PC-9 (cell line): ENCODE data around the gene NPFFR2. TPM values are rescaled to one million over a fixed set of nuclear protein-coding genes. Genes with fewer than 3 reads are reported as not detected.

Experiments used
- BruUV-seq: library from RNA; stranded (reverse); fragments of 400-500 nt; replicated peaks from 2 replicates; lab custom pipeline; 2021; lab: Mats Ljungman, UMichigan
- CTCF ChIA-PET: fragments of 300-600 bp; sonication (Branson Sonifier 250); formaldehyde crosslinking; loops from one replicate; lab custom pipeline; 2022; ENCODE audit warnings: antibody characterized with exemption; lab: Charles Lee
- POLR2A ChIA-PET: fragments of 300-600 bp; sonication (Branson Sonifier 250); formaldehyde crosslinking; loops from one replicate; lab custom pipeline; 2022; ENCODE audit warnings: antibody characterized with exemption; ENCODE audit not compliant: unreplicated experiment; lab: Charles Lee
- DNase-seq, 2 experiments: peaks; one replicate each; pipeline versions ENCODE4 v3.0.0 to v3.0.0-alpha.2; 2015 to 2022; ENCODE audit warnings: mixed read lengths in 1 of 2
- H2AFZ ChIP-seq: fragments of 200-600 bp; sonication (generic); 2 replicates; pipeline ENCODE4 v1.8.1; 2017; ENCODE audit warnings: antibody characterized with exemption
- H3F3A ChIP-seq: fragments of 200-600 bp; sonication (generic); 2 replicates; pipeline ENCODE4 v1.8.1; 2017; ENCODE audit warnings: antibody characterized with exemption, mild to moderate bottlenecking, low read depth; ENCODE audit not compliant: insufficient read depth
- H3K27ac ChIP-seq: fragments of 200-600 bp; sonication (generic); 2 replicates; pipeline ENCODE4 v1.6.1; 2016; ENCODE audit warnings: mixed run types
- H3K27me3 ChIP-seq: fragments of 200-600 bp; sonication (generic); 2 replicates; pipeline ENCODE4 v1.6.1; 2016; ENCODE audit warnings: low read depth, mixed run types; ENCODE audit not compliant: insufficient read depth
- H3K36me3 ChIP-seq: fragments of 200-600 bp; sonication (generic); 2 replicates; pipeline ENCODE4 v1.6.1; 2016; ENCODE audit warnings: low read depth, mixed run types
- H3K4me1 ChIP-seq: fragments of 200-600 bp; sonication (generic); replicated peaks from 2 replicates; pipeline ENCODE4 v1.6.1; 2016; ENCODE audit warnings: mixed run types; ENCODE audit not compliant: insufficient read depth
- H3K4me2 ChIP-seq: fragments of 200-600 bp; sonication (generic); 2 replicates; pipeline ENCODE4 v1.6.1; 2017; ENCODE audit warnings: mixed run types
- H3K4me3 ChIP-seq: fragments of 200-600 bp; sonication (generic); 2 replicates; pipeline ENCODE4 v1.6.1; 2016; ENCODE audit warnings: mixed run types
- H3K79me2 ChIP-seq: fragments of 200-600 bp; sonication (generic); 2 replicates; pipeline ENCODE4 v1.6.1; 2017; ENCODE audit warnings: low read depth, mixed run types
- H3K9me2 ChIP-seq: fragments of 200-600 bp; sonication (generic); 2 replicates; pipeline ENCODE4 v1.8.1; 2017; ENCODE audit warnings: mild to moderate bottlenecking; ENCODE audit not compliant: insufficient read depth
- H3K9me3 ChIP-seq: fragments of 200-600 bp; sonication (generic); 2 replicates; pipeline ENCODE4 v1.8.1; 2016; ENCODE audit warnings: low read depth; ENCODE audit not compliant: insufficient read depth
- H4K20me1 ChIP-seq: fragments of 200-600 bp; sonication (generic); 2 replicates; pipeline ENCODE4 v1.8.1; 2017; ENCODE audit not compliant: insufficient read depth
- CTCF ChIP-seq: fragments of 200-600 bp; sonication (generic); conservative IDR thresholded peaks from 2 replicates; pipeline ENCODE4 v1.6.1; 2017; ENCODE audit warnings: mixed run types, antibody characterized with exemption, mild to moderate bottlenecking, moderate library complexity
- EZH2 ChIP-seq: fragments of 200-600 bp; sonication (generic); IDR thresholded peaks from 2 replicates; pipeline ENCODE4 v1.8.0; 2017; ENCODE audit warnings: antibody characterized with exemption, low read depth
- intact Hi-C: fragments of 100-400 bp; cut with micrococcal nuclease; formaldehyde crosslinking; loops from one replicate; pipeline ENCODE4 v1.10.0; 2022; ENCODE audit not compliant: unreplicated experiment
- total RNA-seq: library from RNA; stranded (reverse); gene quantifications from 2 replicates; pipeline ENCODE4 v1.2.3, GENCODE V29; 2021

Gene NPFFR2
- total RNA-seq, 1 experiment from 2014 or later: not detected

- Histone ChIP-seq H3K36me3 (no peaks in the 10 kb centered on the region), H3K27me3 (no peaks in the 10 kb centered on the region), H3F3A (no peaks in the 10 kb centered on the region), H2AFZ (no peak overlapping the region), H3K4me1 (no peaks in the 10 kb centered on the region), H3K9me2 (no peaks in the 10 kb centered on the region), H3K4me2 (no peak overlapping the region), H3K4me3 (no peak overlapping the region), H3K27ac (no peak overlapping the region), H3K79me2 (no peaks in the 10 kb centered on the region), H3K9me3 (no peaks in the 10 kb centered on the region), H4K20me1 (no peaks in the 10 kb centered on the region)
- intact Hi-C loops: no loop called here
- no TSS peak for BruUV-seq
- no peak for TF ChIP-seq EZH2
- no peak for TF ChIP-seq CTCF
- DNase-seq: no peak
- POLR2A ChIA-PET: no interaction called here
- CTCF ChIA-PET: no interaction called here
Observed at GRCh38 chr4:71995297-71995696, 36.5 kb upstream of the NPFFR2 start.

- H3K9me3 ChIP-seq: no peaks in the 10 kb centered on the region
- POLR2A ChIA-PET: no interaction called here
- CTCF ChIA-PET: no interaction called here
- no peaks in the 10 kb centered on the region for H3K36me3 ChIP-seq
- no peaks in the 10 kb centered on the region for H3K27me3 ChIP-seq
- H2AFZ ChIP-seq: no peak overlapping the region
- no peak overlapping the region for H3K27ac ChIP-seq
- no peak for TF ChIP-seq CTCF
- TF ChIP-seq EZH2: no peak
- H3K9me2 ChIP-seq: no peaks in the 10 kb centered on the region
- BruUV-seq: no TSS peak
- intact Hi-C loops: no loop called here
- H4K20me1 ChIP-seq: no peaks in the 10 kb centered on the region
- no peak for DNase-seq
- no peak overlapping the region for H3K4me2 ChIP-seq
- H3F3A ChIP-seq: no peaks in the 10 kb centered on the region
- no peaks in the 10 kb centered on the region for H3K4me1 ChIP-seq
- no peaks in the 10 kb centered on the region for H3K79me2 ChIP-seq
- H3K4me3 ChIP-seq: no peak overlapping the region
Observed at GRCh38 chr4:72006586-72006985, 25.2 kb upstream of the NPFFR2 start.

- no TSS peak for BruUV-seq
- no peak overlapping the region for H3K4me3 ChIP-seq
- no peaks in the 10 kb centered on the region for H3K9me2 ChIP-seq
- no peak for TF ChIP-seq CTCF
- no peak for TF ChIP-seq EZH2
- H3F3A ChIP-seq: no peaks in the 10 kb centered on the region
- no peaks in the 10 kb centered on the region for H3K9me3 ChIP-seq
- ChIA-PET POLR2A (no interaction called here), CTCF (no interaction called here)
- no peak overlapping the region for H2AFZ ChIP-seq
- DNase-seq: no peak
- H3K4me1 ChIP-seq: no peaks in the 10 kb centered on the region
- no peaks in the 10 kb centered on the region for H3K27me3 ChIP-seq
- H3K27ac ChIP-seq: no peak overlapping the region
- no peaks in the 10 kb centered on the region for H3K36me3 ChIP-seq
- intact Hi-C loops: no loop called here
- H3K79me2 ChIP-seq: no peaks in the 10 kb centered on the region
- H3K4me2 ChIP-seq: no peak overlapping the region
- no peaks in the 10 kb centered on the region for H4K20me1 ChIP-seq
Observed at GRCh38 chr4:72011906-72012305, 19.9 kb upstream of the NPFFR2 start.
